Body of pancreas (tissue), 4 donors: ENCODE results near the gene TEX101. TPM values are rescaled to one million over a fixed set of nuclear protein-coding genes. Genes with fewer than 3 reads are reported as not detected.
"Not testable (repeated sequence)": the region's sequence is repeated elsewhere in the genome, so short reads cannot be mapped to it uniquely, and the experiment has no call there.

Source experiments
- ATAC-seq: fragments of 150-250 bp; one replicate; pipeline ENCODE4 v1.9.1; 2016
- DNase-seq, 4 donors: peaks; one replicate each; pipeline ENCODE4 v3.0.0-alpha.2; 2019
- H3K27ac ChIP-seq, 4 donors: fragments of 200-600 bp; sonication (generic); 1 replicate in 3 of 4; 2 replicates in 1 of 4; pipeline versions ENCODE4 v1.5.1 to v1.6.1; 2016 to 2019; ENCODE audit warnings: mild to moderate bottlenecking in 1 of 4, mixed read lengths in 1 of 4, moderate library complexity in 1 of 4
- H3K27me3 ChIP-seq, 2 donors: fragments of 200-600 bp; sonication (generic); one replicate each; pipeline ENCODE4 v1.6.0; 2016; ENCODE audit warnings: mild to moderate bottlenecking in 1 of 2
- H3K36me3 ChIP-seq, 2 donors: fragments of 200-600 bp; sonication (generic); replicated peaks in 1 of 2; 2 replicates each; pipeline ENCODE4 v1.5.1; 2016; ENCODE audit warnings: low read depth in 2 of 2; ENCODE audit not compliant: insufficient read depth in 1 of 2
- H3K4me1 ChIP-seq: fragments of 200-600 bp; sonication (generic); one replicate; pipeline ENCODE4 v1.6.0; 2016
- H3K4me3 ChIP-seq, 2 donors: fragments of 200-600 bp; sonication (generic); 1 replicate in 1 of 2; 2 replicates in 1 of 2; pipeline ENCODE4 v1.5.1; 2016 to 2019
- H3K9me3 ChIP-seq, 3 donors: fragments of 200-600 bp; sonication (generic); 1 replicate in 2 of 3; 2 replicates in 1 of 3; pipeline ENCODE4 v1.5.1; 2016
- POLR2A ChIP-seq, 3 donors: fragments of 450-650 bp; IDR thresholded peaks; one replicate each; pipeline ENCODE4 v1.6.1; 2016; ENCODE audit warnings: antibody characterized with exemption in 3 of 3, mild to moderate bottlenecking in 2 of 3
- WGBS, 2 donors: methylation state at CpG; one replicate each; pipeline ENCODE4 v1.1.5; 2017; 5-methylcytosine and 5-hydroxymethylcytosine counted together
- intact Hi-C: fragments of 100-400 bp; cut with DNase I; formaldehyde crosslinking; loops from one replicate; pipeline ENCODE4 v1.15.1; 2023
- total RNA-seq, 2 donors: library from RNA; depleted of rRNA; stranded (reverse); fragments of >200 nt; gene quantifications; one replicate each; pipeline ENCODE4 v1.1.0, GENCODE V29; 2016
- TF ChIP-seq, protein P1 (sequence below), 7 experiments: fragments of 450-650 bp in 4 of 7; fragments of 200-600 bp in 3 of 7; sonication (generic) in 3 of 7; IDR thresholded peaks; one replicate each; pipeline ENCODE4 v1.5.1; 2016 to 2019; ENCODE audit warnings: antibody characterized with exemption in 7 of 7

The TEX101 gene
- total RNA-seq, 2 donors from 2014 or later = not detected

DNA sequence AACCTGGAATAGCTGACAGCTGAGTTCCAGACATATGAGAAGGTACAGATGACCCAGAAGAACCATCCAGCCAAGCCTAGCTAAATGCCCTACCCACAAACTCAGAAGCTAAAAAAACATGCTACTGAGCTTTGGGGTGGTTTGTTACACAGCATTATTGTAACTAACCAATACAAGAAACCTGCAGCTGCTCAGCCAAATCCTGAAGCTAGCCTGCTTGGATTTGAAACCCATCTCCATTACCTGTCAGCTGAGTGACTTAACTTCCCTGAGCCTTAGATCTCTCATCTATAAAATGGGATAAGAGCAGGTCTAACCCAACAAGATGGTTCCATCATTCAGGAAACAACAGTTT, 25.0 kb downstream of the TEX101 start:
- ATAC-seq = no peak
- Histone ChIP-seq H3K27me3 (no peaks in the 10 kb centered on the region), H3K36me3 (no peaks in the 10 kb centered on the region), H3K27ac (no peak overlapping the region), H3K4me3 (no peak overlapping the region), H3K9me3 (no peaks in the 10 kb centered on the region), H3K4me1 (no peaks in the 10 kb centered on the region)
- TF ChIP-seq, protein P1, sequence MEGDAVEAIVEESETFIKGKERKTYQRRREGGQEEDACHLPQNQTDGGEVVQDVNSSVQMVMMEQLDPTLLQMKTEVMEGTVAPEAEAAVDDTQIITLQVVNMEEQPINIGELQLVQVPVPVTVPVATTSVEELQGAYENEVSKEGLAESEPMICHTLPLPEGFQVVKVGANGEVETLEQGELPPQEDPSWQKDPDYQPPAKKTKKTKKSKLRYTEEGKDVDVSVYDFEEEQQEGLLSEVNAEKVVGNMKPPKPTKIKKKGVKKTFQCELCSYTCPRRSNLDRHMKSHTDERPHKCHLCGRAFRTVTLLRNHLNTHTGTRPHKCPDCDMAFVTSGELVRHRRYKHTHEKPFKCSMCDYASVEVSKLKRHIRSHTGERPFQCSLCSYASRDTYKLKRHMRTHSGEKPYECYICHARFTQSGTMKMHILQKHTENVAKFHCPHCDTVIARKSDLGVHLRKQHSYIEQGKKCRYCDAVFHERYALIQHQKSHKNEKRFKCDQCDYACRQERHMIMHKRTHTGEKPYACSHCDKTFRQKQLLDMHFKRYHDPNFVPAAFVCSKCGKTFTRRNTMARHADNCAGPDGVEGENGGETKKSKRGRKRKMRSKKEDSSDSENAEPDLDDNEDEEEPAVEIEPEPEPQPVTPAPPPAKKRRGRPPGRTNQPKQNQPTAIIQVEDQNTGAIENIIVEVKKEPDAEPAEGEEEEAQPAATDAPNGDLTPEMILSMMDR (IDR thresholded peaks at IDR 0.05) = no peak
- TF ChIP-seq POLR2A (IDR thresholded peaks at IDR 0.05) = no peak
- intact Hi-C loops = no loop called here
- DNase-seq = no peak

DNA sequence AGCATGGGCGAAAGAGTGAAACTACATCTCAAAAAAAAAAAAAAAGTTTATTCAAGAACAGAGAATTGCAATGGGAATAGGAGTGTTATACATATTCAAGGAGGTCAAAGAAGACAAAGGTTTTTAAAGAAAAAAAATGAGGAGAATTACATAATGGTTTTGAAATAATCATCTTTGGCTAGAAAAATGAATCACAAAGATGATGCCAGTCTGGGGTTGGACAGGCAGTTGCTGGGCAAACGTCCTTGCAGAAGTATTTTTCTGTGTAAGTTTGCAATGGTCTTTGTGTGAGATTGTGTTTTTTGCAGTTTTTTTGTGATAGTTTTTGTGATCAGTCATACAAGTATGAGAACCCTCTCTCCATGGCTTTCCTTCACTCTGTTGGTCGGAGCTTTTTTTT, 27.0 kb downstream of the TEX101 start:
- no peak for TF ChIP-seq POLR2A (IDR thresholded peaks at IDR 0.05)
- TF ChIP-seq, protein P1 (IDR thresholded peaks at IDR 0.05) = no peak
- no peaks in the 10 kb centered on the region for H3K27me3 ChIP-seq
- intact Hi-C loops = no loop called here
- H3K27ac ChIP-seq = no peak overlapping the region
- no peaks in the 10 kb centered on the region for H3K9me3 ChIP-seq
- H3K4me1 ChIP-seq = no peaks in the 10 kb centered on the region
- H3K36me3 ChIP-seq = no peaks in the 10 kb centered on the region
- DNase-seq (no peak), ATAC-seq (no peak)
- H3K4me3 ChIP-seq = no peak overlapping the region
- WGBS, 2 donors = 49 to 59% methylated on average over 3 of the region's 3 CpGs

DNA sequence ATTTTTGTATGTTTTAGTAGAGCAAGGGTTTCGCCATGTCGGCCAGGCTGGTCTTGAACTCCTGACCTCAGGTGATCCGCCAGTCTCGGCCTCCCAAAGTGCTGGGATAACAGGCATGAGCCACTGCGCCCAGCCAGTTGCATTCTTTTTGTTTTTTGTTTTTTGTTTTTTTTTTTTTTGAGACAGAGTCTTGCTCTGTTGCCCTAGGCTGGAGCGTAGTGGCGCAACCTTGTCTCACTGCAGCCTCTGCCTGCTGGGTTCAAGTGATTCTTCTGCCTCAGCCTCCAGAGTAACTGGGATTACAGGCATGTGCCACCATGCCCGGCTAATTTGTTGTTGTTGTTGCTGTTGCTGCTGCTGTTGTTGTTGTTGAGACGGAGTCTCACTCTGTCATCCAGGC, 29.4 kb downstream of the TEX101 start:
- H3K4me1 ChIP-seq, ATAC-seq, H3K9me3 ChIP-seq, H3K27me3 ChIP-seq, H3K4me3 ChIP-seq, DNase-seq, H3K27ac ChIP-seq, H3K36me3 ChIP-seq, intact Hi-C loops: not testable (repeated sequence)
- 59 to 89% methylated on average over 8 to 9 of the region's 9 CpGs for WGBS, 2 donors

DNA sequence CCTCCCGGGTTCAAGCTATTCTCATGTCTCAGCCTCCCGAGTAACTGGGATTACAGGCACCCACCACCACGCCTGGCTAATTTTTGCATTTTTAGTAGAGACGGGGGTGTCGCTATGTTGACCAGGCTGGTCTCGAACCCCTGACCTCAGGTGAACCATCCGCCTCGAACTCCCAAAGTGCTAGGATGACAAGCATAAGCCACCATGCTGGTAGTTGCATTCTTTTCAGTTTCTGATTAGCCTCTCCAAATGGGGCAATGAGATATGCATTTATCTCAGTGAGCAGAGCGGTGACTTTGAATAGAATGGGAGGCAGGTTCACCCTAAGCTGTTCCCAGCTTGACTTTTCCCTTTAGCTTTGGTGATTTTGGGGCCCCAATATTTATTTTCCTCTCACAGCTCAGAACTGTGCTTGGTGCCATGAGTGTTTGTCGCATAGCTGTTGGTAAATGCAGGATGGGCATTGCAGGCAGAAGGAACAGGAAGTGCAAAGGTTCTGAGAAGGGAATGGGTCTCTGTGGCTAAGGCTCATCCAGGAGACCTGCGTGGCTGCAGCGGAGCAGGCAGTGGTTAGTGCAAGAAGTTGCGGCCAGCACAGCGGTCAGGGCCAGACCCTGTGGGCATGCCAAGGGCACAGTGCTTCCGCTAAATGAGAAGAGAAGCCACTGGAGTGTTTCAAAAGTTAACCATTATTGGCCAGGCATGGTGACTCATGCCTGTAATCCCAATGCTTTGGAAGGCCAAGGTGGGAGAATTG, 30.0 kb downstream of the TEX101 start:
- no peak for TF ChIP-seq POLR2A (IDR thresholded peaks at IDR 0.05)
- TF ChIP-seq, protein P1 (IDR thresholded peaks at IDR 0.05) = no peak
- WGBS, 2 donors = 57 to 69% methylated on average over 14 to 15 of the region's 15 CpGs
- Histone ChIP-seq H3K4me3 (no peak overlapping the region), H3K36me3 (no peaks in the 10 kb centered on the region), H3K27me3 (no peaks in the 10 kb centered on the region), H3K9me3 (no peaks in the 10 kb centered on the region), H3K27ac (no peak overlapping the region), H3K4me1 (no peaks in the 10 kb centered on the region)
- ATAC-seq (no peak), DNase-seq (no peak)
- intact Hi-C loops = no loop called here

DNA sequence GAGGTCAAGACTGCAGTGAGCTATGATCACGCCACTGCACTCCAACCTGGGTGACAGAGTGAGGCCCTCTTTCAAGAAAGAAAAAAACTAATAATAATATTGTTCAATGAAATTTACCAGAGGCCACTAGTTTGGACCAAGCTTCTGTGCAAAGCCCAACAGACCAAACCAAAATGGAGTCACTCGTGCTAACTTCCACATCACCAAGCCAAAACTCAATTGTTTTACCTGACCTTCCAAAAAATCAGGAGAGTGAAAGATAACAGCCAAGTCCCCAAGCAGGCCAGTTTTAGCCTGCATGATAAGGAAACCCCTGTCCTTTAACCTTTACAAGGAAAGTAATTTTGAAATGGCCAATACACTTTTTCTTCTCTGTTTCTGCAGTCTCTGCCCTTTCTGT, 30.7 kb downstream of the TEX101 start:
- no peaks in the 10 kb centered on the region for H3K9me3 ChIP-seq
- H3K27me3 ChIP-seq = no peaks in the 10 kb centered on the region
- no peaks in the 10 kb centered on the region for H3K36me3 ChIP-seq
- intact Hi-C loops = no loop called here
- H3K4me3 ChIP-seq = no peak overlapping the region
- ATAC-seq (no peak), DNase-seq (no peak)
- H3K27ac ChIP-seq = no peak overlapping the region
- H3K4me1 ChIP-seq = no peaks in the 10 kb centered on the region
- TF ChIP-seq, protein P1 (IDR thresholded peaks at IDR 0.05) = no peak
- no peak for TF ChIP-seq POLR2A (IDR thresholded peaks at IDR 0.05)
- 75 to 77% methylated on average over 2 of the region's 2 CpGs for WGBS, 2 donors
